ENCODE data around the gene CIAO2B.

CIAO2B gene

DNA sequence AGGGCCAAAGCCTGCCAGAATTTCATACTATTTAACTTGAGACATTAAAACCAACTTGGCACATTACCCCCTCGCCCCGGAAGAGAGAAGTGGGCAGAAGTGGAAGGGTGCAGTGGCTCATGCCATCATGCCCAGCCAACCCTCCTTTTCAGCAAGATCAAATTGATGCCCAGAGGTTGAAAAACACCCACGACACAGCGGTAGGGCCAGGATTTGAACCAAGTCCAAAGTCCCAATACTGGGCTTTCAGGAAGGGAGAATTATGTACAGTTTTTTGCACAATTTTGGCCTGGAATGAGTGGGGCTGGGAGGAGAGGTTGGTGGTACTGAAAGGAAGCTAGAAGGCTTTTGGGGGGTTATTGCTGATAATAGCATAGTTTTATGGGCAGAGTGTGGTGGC lies 42.8 kb downstream of the CIAO2B start:
- Histone ChIP-seq H3K4me3 (replicated peaks; ENCODE audit: insufficient read depth, low read length) (no peak overlapping the region), H3K27ac (replicated peaks) (no peak overlapping the region), H3K27me3 (ENCODE audit: insufficient read depth, poor library complexity, severe bottlenecking) (no peaks in the 10 kb centered on the region)
- TF ChIP-seq POLR2AphosphoS5 (IDR thresholded peaks at IDR 0.05; ENCODE audit: low read depth) = no peak
- no peak for TF ChIP-seq GABPA (IDR thresholded peaks at IDR 0.05; ENCODE audit: low read depth)
- TF ChIP-seq, protein P1, sequence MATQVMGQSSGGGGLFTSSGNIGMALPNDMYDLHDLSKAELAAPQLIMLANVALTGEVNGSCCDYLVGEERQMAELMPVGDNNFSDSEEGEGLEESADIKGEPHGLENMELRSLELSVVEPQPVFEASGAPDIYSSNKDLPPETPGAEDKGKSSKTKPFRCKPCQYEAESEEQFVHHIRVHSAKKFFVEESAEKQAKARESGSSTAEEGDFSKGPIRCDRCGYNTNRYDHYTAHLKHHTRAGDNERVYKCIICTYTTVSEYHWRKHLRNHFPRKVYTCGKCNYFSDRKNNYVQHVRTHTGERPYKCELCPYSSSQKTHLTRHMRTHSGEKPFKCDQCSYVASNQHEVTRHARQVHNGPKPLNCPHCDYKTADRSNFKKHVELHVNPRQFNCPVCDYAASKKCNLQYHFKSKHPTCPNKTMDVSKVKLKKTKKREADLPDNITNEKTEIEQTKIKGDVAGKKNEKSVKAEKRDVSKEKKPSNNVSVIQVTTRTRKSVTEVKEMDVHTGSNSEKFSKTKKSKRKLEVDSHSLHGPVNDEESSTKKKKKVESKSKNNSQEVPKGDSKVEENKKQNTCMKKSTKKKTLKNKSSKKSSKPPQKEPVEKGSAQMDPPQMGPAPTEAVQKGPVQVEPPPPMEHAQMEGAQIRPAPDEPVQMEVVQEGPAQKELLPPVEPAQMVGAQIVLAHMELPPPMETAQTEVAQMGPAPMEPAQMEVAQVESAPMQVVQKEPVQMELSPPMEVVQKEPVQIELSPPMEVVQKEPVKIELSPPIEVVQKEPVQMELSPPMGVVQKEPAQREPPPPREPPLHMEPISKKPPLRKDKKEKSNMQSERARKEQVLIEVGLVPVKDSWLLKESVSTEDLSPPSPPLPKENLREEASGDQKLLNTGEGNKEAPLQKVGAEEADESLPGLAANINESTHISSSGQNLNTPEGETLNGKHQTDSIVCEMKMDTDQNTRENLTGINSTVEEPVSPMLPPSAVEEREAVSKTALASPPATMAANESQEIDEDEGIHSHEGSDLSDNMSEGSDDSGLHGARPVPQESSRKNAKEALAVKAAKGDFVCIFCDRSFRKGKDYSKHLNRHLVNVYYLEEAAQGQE (IDR thresholded peaks at IDR 0.05; ENCODE audit: insufficient replicate concordance, low read depth) = no peak
- no peak for TF ChIP-seq SPI1 (IDR thresholded peaks at IDR 0.05; ENCODE audit: borderline replicate concordance, low read depth)
- TF ChIP-seq, protein P2, sequence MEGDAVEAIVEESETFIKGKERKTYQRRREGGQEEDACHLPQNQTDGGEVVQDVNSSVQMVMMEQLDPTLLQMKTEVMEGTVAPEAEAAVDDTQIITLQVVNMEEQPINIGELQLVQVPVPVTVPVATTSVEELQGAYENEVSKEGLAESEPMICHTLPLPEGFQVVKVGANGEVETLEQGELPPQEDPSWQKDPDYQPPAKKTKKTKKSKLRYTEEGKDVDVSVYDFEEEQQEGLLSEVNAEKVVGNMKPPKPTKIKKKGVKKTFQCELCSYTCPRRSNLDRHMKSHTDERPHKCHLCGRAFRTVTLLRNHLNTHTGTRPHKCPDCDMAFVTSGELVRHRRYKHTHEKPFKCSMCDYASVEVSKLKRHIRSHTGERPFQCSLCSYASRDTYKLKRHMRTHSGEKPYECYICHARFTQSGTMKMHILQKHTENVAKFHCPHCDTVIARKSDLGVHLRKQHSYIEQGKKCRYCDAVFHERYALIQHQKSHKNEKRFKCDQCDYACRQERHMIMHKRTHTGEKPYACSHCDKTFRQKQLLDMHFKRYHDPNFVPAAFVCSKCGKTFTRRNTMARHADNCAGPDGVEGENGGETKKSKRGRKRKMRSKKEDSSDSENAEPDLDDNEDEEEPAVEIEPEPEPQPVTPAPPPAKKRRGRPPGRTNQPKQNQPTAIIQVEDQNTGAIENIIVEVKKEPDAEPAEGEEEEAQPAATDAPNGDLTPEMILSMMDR (IDR thresholded peaks at IDR 0.05; ENCODE audit: insufficient read depth, low read length) = no peak
- no peak for DNase-seq (ENCODE audit: low read depth in 1 of 2, low spot score in 1 of 2)

GRCh38 chr16:66890799-66891198 lies 43.4 kb downstream of the CIAO2B start:
- no peak for DNase-seq (ENCODE audit: low read depth in 1 of 2, low spot score in 1 of 2)
- TF ChIP-seq, protein P1 (IDR thresholded peaks at IDR 0.05; ENCODE audit: insufficient replicate concordance, low read depth) = no peak
- TF ChIP-seq SPI1 (IDR thresholded peaks at IDR 0.05; ENCODE audit: borderline replicate concordance, low read depth) (no peak), POLR2AphosphoS5 (IDR thresholded peaks at IDR 0.05; ENCODE audit: low read depth) (no peak), GABPA (IDR thresholded peaks at IDR 0.05; ENCODE audit: low read depth) (no peak)
- TF ChIP-seq, protein P2 (IDR thresholded peaks at IDR 0.05; ENCODE audit: insufficient read depth, low read length) = no peak
- Histone ChIP-seq H3K27ac (replicated peaks) (no peak overlapping the region), H3K27me3 (ENCODE audit: insufficient read depth, poor library complexity, severe bottlenecking) (no peaks in the 10 kb centered on the region), H3K4me3 (replicated peaks; ENCODE audit: insufficient read depth, low read length) (no peak overlapping the region)

- no peak for DNase-seq (ENCODE audit: low read depth in 1 of 2, low spot score in 1 of 2)
- Histone ChIP-seq H3K27me3 (ENCODE audit: insufficient read depth, poor library complexity, severe bottlenecking) (no peaks in the 10 kb centered on the region), H3K27ac (replicated peaks) (no peak overlapping the region), H3K4me3 (replicated peaks; ENCODE audit: insufficient read depth, low read length) (no peak overlapping the region)
- no peak for TF ChIP-seq POLR2AphosphoS5 (IDR thresholded peaks at IDR 0.05; ENCODE audit: low read depth)
- TF ChIP-seq GABPA (IDR thresholded peaks at IDR 0.05; ENCODE audit: low read depth) = no peak
- TF ChIP-seq, protein P1 (IDR thresholded peaks at IDR 0.05; ENCODE audit: insufficient replicate concordance, low read depth) = no peak
- no peak for TF ChIP-seq SPI1 (IDR thresholded peaks at IDR 0.05; ENCODE audit: borderline replicate concordance, low read depth)
These were observed 44.6 kb downstream of the CIAO2B start for GRCh38 chr16:66889622-66890021.
